HG02852 (cell line): ENCODE results near the gene PTAFR.
"Not testable (repeated sequence)": the region's sequence is repeated elsewhere in the genome, so short reads cannot be mapped to it uniquely, and the experiment has no call there.

Experiments used
- ATAC-seq: cut with Tn5 transposase; IDR thresholded peaks from one replicate; pipeline ENCODE4 v1.9.1; 2021; ENCODE audit warnings: mild to moderate bottlenecking, moderate library complexity; ENCODE audit not compliant: unreplicated experiment

The PTAFR gene

GRCh38 chr1:28145728-28146127 is 30.8 kb downstream of the PTAFR start:
- ATAC-seq: no peak

GRCh38 chr1:28144203-28145135 is 32.0 kb downstream of the PTAFR start:
- ATAC-seq: peak; percentile 73

- no peak for ATAC-seq
Observed at GRCh38 chr1:28143496-28144202, 32.8 kb downstream of the PTAFR start.

GRCh38 chr1:28141685-28142084 is 34.8 kb downstream of the PTAFR start:
- no peak for ATAC-seq

GRCh38 chr1:28139866-28140265 is 36.6 kb downstream of the PTAFR start:
- not testable (repeated sequence) for ATAC-seq

- ATAC-seq: no peak
Observed at GRCh38 chr1:28139025-28139712, 37.3 kb downstream of the PTAFR start.

GRCh38 chr1:28136922-28137613 is 39.4 kb downstream of the PTAFR start:
- no peak for ATAC-seq

GRCh38 chr1:28136169-28136921 is 40.1 kb downstream of the PTAFR start:
- no peak for ATAC-seq

GRCh38 chr1:28135371-28136168 is 40.9 kb downstream of the PTAFR start:
- ATAC-seq: peak; percentile 50

- ATAC-seq: no peak
Observed at GRCh38 chr1:28134651-28135207, 41.8 kb downstream of the PTAFR start.

- no peak for ATAC-seq
Observed at GRCh38 chr1:28132171-28133167, 44.0 kb downstream of the PTAFR start.

GRCh38 chr1:28130901-28131300 is 45.6 kb downstream of the PTAFR start:
- ATAC-seq: no peak

- ATAC-seq: no peak
Observed at GRCh38 chr1:28129150-28129549, 47.3 kb downstream of the PTAFR start.

GRCh38 chr1:28127617-28128257 is 48.8 kb downstream of the PTAFR start:
- ATAC-seq: peak; percentile 73

GRCh38 chr1:28126783-28127490 is 49.6 kb downstream of the PTAFR start:
- ATAC-seq: no peak

GRCh38 chr1:28126212-28126611 is 50.3 kb downstream of the PTAFR start:
- ATAC-seq: no peak
